Type B pancreatic cell (in vitro differentiated cells): Measurements from ENCODE around the gene PPFIBP2. TPM values are rescaled to one million over a fixed set of nuclear protein-coding genes. Genes with fewer than 3 reads are reported as not detected.
"Not testable (repeated sequence)": the region's sequence is repeated elsewhere in the genome, so short reads cannot be mapped to it uniquely, and the experiment has no call there.

ENCODE experiments used
- DNase-seq: peaks from one replicate; pipeline ENCODE4 v3.0.0; 2021; ENCODE audit warnings: mixed read lengths; ENCODE audit not compliant: unreplicated experiment; ENCODE audit errors: extremely low spot score
- H3K27ac Mint-ChIP-seq: 2 replicates; pipeline ENCODE4 v1.8.0; 2021; ENCODE audit warnings: mild to moderate bottlenecking, mixed read lengths
- H3K27me3 Mint-ChIP-seq: 2 replicates; pipeline ENCODE4 v1.8.0; 2021; ENCODE audit warnings: mixed read lengths
- H3K36me3 Mint-ChIP-seq: 2 replicates; pipeline ENCODE4 v1.8.0; 2021; ENCODE audit warnings: mixed read lengths
- H3K4me1 Mint-ChIP-seq: one replicate; pipeline ENCODE4 v1.8.0; 2021; ENCODE audit warnings: mixed read lengths; ENCODE audit not compliant: unreplicated experiment
- H3K4me3 Mint-ChIP-seq: 2 replicates; pipeline ENCODE4 v1.8.0; 2021; ENCODE audit warnings: mild to moderate bottlenecking, mixed read lengths
- H3K9me3 Mint-ChIP-seq: 2 replicates; pipeline ENCODE4 v1.8.0; 2021; ENCODE audit warnings: mixed read lengths
- total RNA-seq: library from RNA; stranded (reverse); gene quantifications from 2 replicates; pipeline ENCODE4 v1.2.1, GENCODE V29; 2021; ENCODE audit warnings: low replicate concordance
- TF ChIP-seq, protein P1 (sequence below): fragments of 200-600 bp; sonication (generic); conservative IDR thresholded peaks from 2 replicates; pipeline ENCODE4 v1.5.0; 2021; ENCODE audit warnings: antibody characterized with exemption, mild to moderate bottlenecking

The PPFIBP2 gene
- total RNA-seq, 1 donor from 2014 or later: 70.7 TPM

DNA sequence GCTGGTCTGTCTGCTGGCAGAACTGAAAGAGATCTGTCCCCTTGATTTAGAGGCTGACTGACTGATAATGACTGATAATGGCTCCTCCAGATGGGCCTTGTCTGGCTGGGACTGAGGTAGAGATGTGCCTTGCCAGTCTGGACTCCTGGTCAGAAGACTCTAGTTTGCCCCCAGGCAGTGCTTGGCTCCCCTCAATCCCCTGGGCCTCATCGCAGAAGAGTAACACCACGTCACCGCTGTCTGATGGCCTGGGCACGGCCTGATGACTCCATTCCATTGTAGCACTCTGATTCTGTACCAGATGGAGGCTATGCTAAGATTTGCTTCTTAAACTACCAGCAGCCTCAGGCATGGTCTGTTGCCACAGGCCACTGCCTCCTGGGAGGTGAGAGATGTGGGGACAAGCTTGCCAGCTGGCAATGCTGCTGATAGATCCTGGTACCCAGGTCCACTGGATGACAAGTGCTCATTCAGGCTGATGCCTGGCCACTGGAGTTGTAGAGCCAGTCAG lies 140.5 kb downstream of the PPFIBP2 start:
- no peak for DNase-seq
- Mint-ChIP-seq H3K27ac (no peak overlapping the region), H3K36me3 (peaks cover 36% of the 10 kb centered on the region), H3K9me3 (no peaks in the 10 kb centered on the region), H3K27me3 (no peaks in the 10 kb centered on the region), H3K4me3 (no peak overlapping the region), H3K4me1 (peaks cover 5% of the 10 kb centered on the region)
- TF ChIP-seq, protein P1, sequence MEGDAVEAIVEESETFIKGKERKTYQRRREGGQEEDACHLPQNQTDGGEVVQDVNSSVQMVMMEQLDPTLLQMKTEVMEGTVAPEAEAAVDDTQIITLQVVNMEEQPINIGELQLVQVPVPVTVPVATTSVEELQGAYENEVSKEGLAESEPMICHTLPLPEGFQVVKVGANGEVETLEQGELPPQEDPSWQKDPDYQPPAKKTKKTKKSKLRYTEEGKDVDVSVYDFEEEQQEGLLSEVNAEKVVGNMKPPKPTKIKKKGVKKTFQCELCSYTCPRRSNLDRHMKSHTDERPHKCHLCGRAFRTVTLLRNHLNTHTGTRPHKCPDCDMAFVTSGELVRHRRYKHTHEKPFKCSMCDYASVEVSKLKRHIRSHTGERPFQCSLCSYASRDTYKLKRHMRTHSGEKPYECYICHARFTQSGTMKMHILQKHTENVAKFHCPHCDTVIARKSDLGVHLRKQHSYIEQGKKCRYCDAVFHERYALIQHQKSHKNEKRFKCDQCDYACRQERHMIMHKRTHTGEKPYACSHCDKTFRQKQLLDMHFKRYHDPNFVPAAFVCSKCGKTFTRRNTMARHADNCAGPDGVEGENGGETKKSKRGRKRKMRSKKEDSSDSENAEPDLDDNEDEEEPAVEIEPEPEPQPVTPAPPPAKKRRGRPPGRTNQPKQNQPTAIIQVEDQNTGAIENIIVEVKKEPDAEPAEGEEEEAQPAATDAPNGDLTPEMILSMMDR: no peak

DNA sequence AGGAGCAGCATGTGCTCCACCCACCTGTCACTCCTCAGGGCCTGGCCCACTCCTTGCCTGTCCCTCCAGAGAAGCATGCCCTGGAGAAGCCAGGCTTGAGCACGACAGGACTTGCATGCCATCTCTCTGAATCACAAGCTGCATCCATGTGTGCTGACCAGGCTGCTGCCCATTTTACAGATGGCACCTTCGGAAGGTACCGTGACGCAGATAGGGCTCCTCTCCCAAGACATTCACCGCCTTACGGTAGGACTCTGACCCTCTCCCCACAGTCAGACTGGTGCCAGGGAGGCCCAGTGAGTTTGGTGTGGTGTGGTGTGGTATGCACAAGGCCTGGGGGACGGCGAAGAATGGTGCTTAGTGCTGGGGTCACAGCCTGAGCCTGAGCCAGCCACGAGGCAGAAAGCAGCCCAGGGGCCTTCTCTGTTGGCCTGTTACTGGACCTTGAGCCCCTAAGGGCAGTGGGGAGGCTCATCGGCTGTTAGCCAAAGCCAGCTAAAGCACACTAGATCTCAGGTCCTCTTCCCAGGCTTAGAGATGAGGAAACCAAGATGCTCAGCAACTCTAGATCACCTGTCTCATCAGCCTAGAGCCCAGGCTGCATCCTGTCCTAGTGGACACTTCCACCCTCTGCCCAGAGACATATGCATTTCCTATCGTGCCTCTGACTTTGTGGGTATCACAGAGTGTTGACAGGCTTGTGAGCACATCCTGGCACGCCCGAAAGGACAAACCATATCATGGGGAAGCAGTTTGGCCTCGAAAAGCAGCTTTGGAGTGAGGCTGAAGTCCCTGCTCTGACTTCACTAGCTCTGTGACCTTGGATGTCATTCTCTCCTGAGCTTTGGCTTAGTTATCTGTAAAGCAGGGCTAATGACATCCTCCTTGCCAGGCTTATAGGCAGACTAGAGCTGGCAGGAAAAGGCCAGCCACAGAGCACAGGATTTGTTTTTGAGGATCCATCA lies 141.7 kb downstream of the PPFIBP2 start:
- TF ChIP-seq, protein P1: no peak
- no peak overlapping the region for H3K4me3 Mint-ChIP-seq
- H3K9me3 Mint-ChIP-seq: no peaks in the 10 kb centered on the region
- peaks cover 28% of the 10 kb centered on the region for H3K36me3 Mint-ChIP-seq
- H3K27me3 Mint-ChIP-seq: no peaks in the 10 kb centered on the region
- H3K27ac Mint-ChIP-seq: no peak overlapping the region
- peaks cover 5% of the 10 kb centered on the region for H3K4me1 Mint-ChIP-seq
- DNase-seq: no peak

DNA sequence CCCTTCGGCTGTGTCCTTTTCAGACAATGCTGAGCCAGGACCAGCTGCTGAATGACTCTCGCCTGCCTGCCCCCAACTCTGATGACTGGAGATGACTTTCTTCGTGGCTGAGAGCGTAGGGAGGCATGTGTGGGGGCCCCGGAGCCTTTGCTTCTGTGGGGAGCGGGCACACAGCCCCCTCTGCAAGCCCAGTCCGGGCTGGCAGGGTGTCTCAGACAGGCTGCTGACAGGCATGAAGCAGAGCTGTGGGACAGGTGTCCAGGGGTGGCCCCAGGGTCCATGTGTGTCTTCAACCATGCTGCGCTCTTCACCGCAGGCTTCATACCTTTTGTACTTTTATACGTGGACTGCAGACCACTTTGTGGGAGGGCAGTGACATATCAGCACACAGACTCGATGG lies 142.9 kb downstream of the PPFIBP2 start:
- no peak for DNase-seq
- TF ChIP-seq, protein P1: no peak
- Mint-ChIP-seq H3K4me1 (peaks cover 5% of the 10 kb centered on the region), H3K27ac (peak overlapping the region; percentile 76), H3K9me3 (no peaks in the 10 kb centered on the region), H3K4me3 (no peak overlapping the region), H3K27me3 (no peaks in the 10 kb centered on the region), H3K36me3 (peaks cover 23% of the 10 kb centered on the region)

DNA sequence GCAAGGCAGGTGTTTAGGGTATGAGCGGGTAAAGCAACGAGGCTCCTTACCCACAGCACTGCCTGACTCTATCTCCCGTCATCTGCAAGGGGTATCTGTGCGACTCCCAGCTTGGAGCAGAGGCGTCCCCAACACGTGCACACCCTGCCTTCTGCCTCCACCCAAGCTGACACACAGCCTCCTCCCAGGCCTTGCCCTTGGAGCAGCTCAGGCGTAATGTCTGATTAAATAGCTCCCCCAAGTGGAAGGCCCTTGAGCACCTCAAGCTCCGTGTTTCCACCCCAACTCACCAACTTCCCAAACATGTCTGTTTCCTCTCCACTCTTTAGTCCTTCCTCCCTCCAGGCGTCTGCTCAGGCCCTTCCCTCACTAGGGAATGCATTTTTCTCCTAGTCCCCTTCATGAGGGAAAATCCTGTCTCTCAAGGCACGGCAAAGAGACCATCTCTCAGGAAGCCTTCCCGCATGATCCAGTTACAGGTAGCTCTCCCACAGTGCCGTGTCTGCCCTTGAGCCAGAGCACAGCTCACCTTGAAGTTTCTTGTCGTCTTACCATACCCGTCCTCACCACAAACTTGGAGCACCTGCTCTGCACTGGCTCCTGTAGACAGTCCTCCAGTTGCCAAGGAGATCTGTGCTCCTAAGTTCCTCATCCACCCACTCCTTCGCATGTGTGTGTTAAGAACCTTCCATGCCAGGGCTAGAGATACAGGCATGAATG lies 143.7 kb downstream of the PPFIBP2 start:
- DNase-seq: no peak
- Mint-ChIP-seq H3K4me1 (peaks cover 5% of the 10 kb centered on the region), H3K4me3 (peak overlapping the region; percentile 42), H3K9me3 (no peaks in the 10 kb centered on the region), H3K27me3 (no peaks in the 10 kb centered on the region), H3K36me3 (peaks cover 18% of the 10 kb centered on the region), H3K27ac (peak overlapping the region; percentile 76)
- TF ChIP-seq, protein P1: peak; percentile 72

DNA sequence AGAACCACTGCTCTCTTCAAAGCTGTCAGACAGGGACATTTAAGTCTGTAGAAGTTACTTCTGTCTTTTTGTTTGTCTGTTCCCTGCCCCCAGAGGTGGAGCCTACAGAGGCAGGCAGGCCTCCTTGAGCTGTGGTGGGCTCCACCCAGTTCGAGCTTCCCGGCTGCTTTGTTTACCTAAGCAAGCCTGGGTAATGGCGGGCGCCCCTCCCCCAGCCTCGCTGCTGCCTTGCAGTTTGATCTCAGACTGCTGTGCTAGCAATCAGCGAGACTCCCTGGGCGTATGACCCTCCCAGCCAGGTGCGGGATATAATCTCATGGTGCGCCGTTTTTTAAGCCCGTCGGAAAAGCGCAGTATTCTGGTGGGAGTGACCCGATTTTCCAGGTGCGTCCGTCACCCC lies 149.7 kb downstream of the PPFIBP2 start:
- H3K36me3 Mint-ChIP-seq: peaks cover 16% of the 10 kb centered on the region
- not testable (repeated sequence) for H3K27me3 Mint-ChIP-seq, H3K4me3 Mint-ChIP-seq, DNase-seq, H3K27ac Mint-ChIP-seq, H3K9me3 Mint-ChIP-seq
- peaks cover 11% of the 10 kb centered on the region for H3K4me1 Mint-ChIP-seq
